HepG2 (cell line): Measurements from ENCODE around the gene CRNKL1. TPM values are rescaled to one million over a fixed set of nuclear protein-coding genes. Genes with fewer than 3 reads are reported as not detected.

Experiments used
- ATAC-seq: fragments of 200-7000 bp; cut with Tn5 transposase; 3 replicates; pipeline ENCODE4 v1.9.1; 2020; ENCODE audit warnings: mild to moderate bottlenecking, moderate library complexity
- BruUV-seq: library from RNA; stranded (reverse); fragments of 400-500 nt; replicated peaks from 2 replicates; lab custom pipeline; 2021; lab: Mats Ljungman, UMichigan
- CTCF ChIA-PET: fragments of 300-600 bp; formaldehyde crosslinking; extraction: SDS; loops from one replicate; lab custom pipeline; 2021; ENCODE audit warnings: low total read pairs, inconsistent platforms, low intra/inter-chr PET ratio; lab: Yijun Ruan, JAX
- POLR2A ChIA-PET: fragments of 350-600 bp; sonication (Branson Sonifier 250); formaldehyde crosslinking; loops from one replicate; lab custom pipeline; 2020; ENCODE audit warnings: antibody characterized with exemption, inconsistent platforms; lab: Yijun Ruan, JAX
- DNase-seq: peaks from one replicate; pipeline ENCODE4 v3.0.0-alpha.2; 2015; ENCODE audit warnings: low spot score
- FAIRE-seq: peaks from 3 replicates; lab custom pipeline; 2011; peaks lifted over from hg19 to GRCh38; lab: Jason Lieb, UNC
- H2AFZ ChIP-seq: one replicate; pipeline ENCODE4 v1.6.1; 2011; ENCODE audit warnings: low read length, inconsistent platforms
- H3K27ac ChIP-seq: fragments of 300-600 bp; 3 replicates; pipeline ENCODE4 v1.8.0; 2011; ENCODE audit warnings: mixed run types, mild to moderate bottlenecking, mixed read lengths, low read length, inconsistent platforms; ENCODE audit not compliant: insufficient read depth; ENCODE audit errors: extremely low read length
- H3K27me3 ChIP-seq, 2 experiments: fragments of 200-600 bp in 1 of 2; 2 replicates in 1 of 2; 3 replicates in 1 of 2; pipeline versions ENCODE4 v1.6.0 to v1.8.0; 2011; ENCODE audit warnings: low read length in 2 of 2, mild to moderate bottlenecking in 2 of 2, moderate library complexity in 2 of 2, inconsistent platforms in 1 of 2; ENCODE audit not compliant: insufficient read depth in 2 of 2, control insufficient read depth in 1 of 2
- H3K36me3 ChIP-seq, 2 experiments: fragments of 200-600 bp in 1 of 2; replicated peaks in 1 of 2; 2 replicates in 1 of 2; 3 replicates in 1 of 2; pipeline versions ENCODE4 v1.5.1 to v1.8.0; 2011; ENCODE audit warnings: low read length in 2 of 2, inconsistent platforms in 1 of 2; ENCODE audit not compliant: insufficient read depth in 2 of 2, control insufficient read depth in 1 of 2
- H3K4me1 ChIP-seq: 2 replicates; pipeline ENCODE4 v1.5.1; 2012; ENCODE audit warnings: low read length, inconsistent platforms; ENCODE audit not compliant: insufficient read depth
- H3K4me2 ChIP-seq: 2 replicates; pipeline ENCODE4 v1.6.0; 2011; ENCODE audit warnings: low read depth, low read length, inconsistent platforms
- H3K4me3 ChIP-seq, 3 experiments: fragments of 200-600 bp in 1 of 3; sonication (generic), shearing (Covaris generic) in 1 of 3; replicated peaks in 1 of 3; 2 replicates each; pipeline ENCODE4 v1.5.1; 2011 to 2016; ENCODE audit warnings: low read length in 3 of 3, inconsistent platforms in 2 of 3, low read depth in 2 of 3, mild to moderate bottlenecking in 2 of 3, control low read depth in 1 of 3, mixed read lengths in 1 of 3; ENCODE audit not compliant: insufficient read depth in 1 of 3
- H3K79me2 ChIP-seq: one replicate; pipeline ENCODE4 v1.6.1; 2011; ENCODE audit warnings: low read length, inconsistent platforms; ENCODE audit not compliant: insufficient read depth
- H3K9ac ChIP-seq: 2 replicates; pipeline ENCODE4 v1.6.0; 2011; ENCODE audit warnings: mild to moderate bottlenecking, low read depth, low read length, inconsistent platforms; ENCODE audit not compliant: insufficient read depth
- H3K9me3 ChIP-seq: 2 replicates; pipeline ENCODE4 v1.5.1; 2012; ENCODE audit warnings: mild to moderate bottlenecking, low read length
- H4K20me1 ChIP-seq: 2 replicates; pipeline ENCODE4 v1.6.0; 2011; ENCODE audit warnings: inconsistent platforms, mild to moderate bottlenecking, low read length, moderate library complexity; ENCODE audit not compliant: insufficient read depth
- NFE2L2 ChIP-seq: fragments of 150-350 bp; IDR thresholded peaks from 2 replicates; pipeline ENCODE4 v1.6.1; 2014; ENCODE audit warnings: low read length
- NFYB ChIP-seq: sonication (generic); formaldehyde crosslinking; IDR thresholded peaks from 2 replicates; pipeline ENCODE4 v1.4.0; 2020; ENCODE audit warnings: missing genetic modification reagents
- RFX3 ChIP-seq: IDR thresholded peaks from 2 replicates; pipeline ENCODE4 v1.6.1; 2016; ENCODE audit warnings: missing biosample characterization, missing genetic modification reagents
- SATB2 ChIP-seq: sonication (generic); formaldehyde crosslinking; IDR thresholded peaks from 2 replicates; pipeline ENCODE4 v1.5.0; 2020; ENCODE audit warnings: missing genetic modification reagents
- ZMAT3 ChIP-seq: sonication (generic); formaldehyde crosslinking; conservative IDR thresholded peaks from 2 replicates; pipeline ENCODE4 v1.7.0; 2021; ENCODE audit warnings: missing genetic modification reagents
- ZNF160 ChIP-seq: sonication (generic); formaldehyde crosslinking; IDR thresholded peaks from 2 replicates; pipeline ENCODE4 v1.8.0; 2022; ENCODE audit warnings: mild to moderate bottlenecking, inconsistent platforms, missing genetic modification reagents
- ZNF34 ChIP-seq: sonication (generic); formaldehyde crosslinking; IDR thresholded peaks from 2 replicates; pipeline ENCODE4 v1.4.0; 2020; ENCODE audit warnings: mild to moderate bottlenecking, missing genetic modification reagents, borderline replicate concordance
- ZNF451 ChIP-seq: sonication (generic); formaldehyde crosslinking; IDR thresholded peaks from 2 replicates; pipeline ENCODE4 v1.5.0; 2020; ENCODE audit warnings: mild to moderate bottlenecking, missing genetic modification reagents
- ZNF567 ChIP-seq: sonication (generic); formaldehyde crosslinking; IDR thresholded peaks from 2 replicates; pipeline ENCODE4 v1.8.1; 2023; ENCODE audit warnings: mild to moderate bottlenecking, missing genetic modification reagents, borderline replicate concordance
- ZNF570 ChIP-seq: sonication (generic); formaldehyde crosslinking; IDR thresholded peaks from 2 replicates; pipeline ENCODE4 v1.4.0; 2020; ENCODE audit warnings: mild to moderate bottlenecking, missing genetic modification reagents, borderline replicate concordance
- ZNF713 ChIP-seq: sonication (generic); formaldehyde crosslinking; IDR thresholded peaks from 2 replicates; pipeline ENCODE4 v1.4.0; 2020; ENCODE audit warnings: mild to moderate bottlenecking, missing genetic modification reagents
- ZNF776 ChIP-seq: sonication (generic); formaldehyde crosslinking; IDR thresholded peaks from 2 replicates; pipeline ENCODE4 v1.4.0; 2020; ENCODE audit warnings: mild to moderate bottlenecking, missing genetic modification reagents
- ZSCAN9 ChIP-seq: IDR thresholded peaks from 2 replicates; pipeline ENCODE4 v1.6.1; 2016; ENCODE audit warnings: borderline replicate concordance
- WGBS: methylation state at CpG from one replicate; pipeline ENCODE4 v1.1.6; 2017; ENCODE audit warnings: low lambda C conversion rate; 5-methylcytosine and 5-hydroxymethylcytosine counted together
- in situ Hi-C: cut with HindIII; loops from 2 replicates; pipeline ENCODE4 v1.10.0; 2017; ENCODE audit warnings: low pct_unique_long_range_greater_than_20kb; ENCODE audit not compliant: extremely low pct_ligation_motif_present
- intact Hi-C: fragments of 100-400 bp; cut with micrococcal nuclease; formaldehyde crosslinking; loops from one replicate; pipeline ENCODE4 v1.10.0; 2022; ENCODE audit not compliant: unreplicated experiment
- polyA plus RNA-seq, 8 experiments: library from polyadenylated mRNA; depleted of rRNA in 3 of 8; stranded (reverse) in 7 of 8; unstranded in 1 of 8; fragments of >200 nt; fragmentation: Illumina TruSeq in 4 of 8; extraction: Trizol in 4 of 8; gene quantifications; 2 replicates each; pipeline versions ENCODE4 v1.2.1 to v1.2.3, GENCODE V29; 2011 to 2016; ENCODE audit warnings: low read depth in 4 of 8, missing spikeins in 1 of 8, mixed read lengths in 1 of 8; ENCODE audit not compliant: insufficient read depth in 1 of 8
- total RNA-seq, 5 experiments: library from RNA; depleted of rRNA; stranded (reverse); fragments of >200 nt; fragmentation: Illumina TruSeq; extraction: Trizol; gene quantifications; 2 replicates each; pipeline ENCODE4 v1.2.3, GENCODE V29; 2016; ENCODE audit warnings: low read depth in 1 of 5
- TF ChIP-seq, protein P1 (sequence below): sonication (generic); formaldehyde crosslinking; IDR thresholded peaks from 2 replicates; pipeline ENCODE4 v1.4.0; 2020; ENCODE audit warnings: mild to moderate bottlenecking, missing genetic modification reagents

CRNKL1 gene
- total and polyA plus RNA-seq, 2 of the 13 experiments (the other 11 are each of a cell fraction or from before 2014, with no cell fraction given): 12.3 to 64.5 TPM

DNA sequence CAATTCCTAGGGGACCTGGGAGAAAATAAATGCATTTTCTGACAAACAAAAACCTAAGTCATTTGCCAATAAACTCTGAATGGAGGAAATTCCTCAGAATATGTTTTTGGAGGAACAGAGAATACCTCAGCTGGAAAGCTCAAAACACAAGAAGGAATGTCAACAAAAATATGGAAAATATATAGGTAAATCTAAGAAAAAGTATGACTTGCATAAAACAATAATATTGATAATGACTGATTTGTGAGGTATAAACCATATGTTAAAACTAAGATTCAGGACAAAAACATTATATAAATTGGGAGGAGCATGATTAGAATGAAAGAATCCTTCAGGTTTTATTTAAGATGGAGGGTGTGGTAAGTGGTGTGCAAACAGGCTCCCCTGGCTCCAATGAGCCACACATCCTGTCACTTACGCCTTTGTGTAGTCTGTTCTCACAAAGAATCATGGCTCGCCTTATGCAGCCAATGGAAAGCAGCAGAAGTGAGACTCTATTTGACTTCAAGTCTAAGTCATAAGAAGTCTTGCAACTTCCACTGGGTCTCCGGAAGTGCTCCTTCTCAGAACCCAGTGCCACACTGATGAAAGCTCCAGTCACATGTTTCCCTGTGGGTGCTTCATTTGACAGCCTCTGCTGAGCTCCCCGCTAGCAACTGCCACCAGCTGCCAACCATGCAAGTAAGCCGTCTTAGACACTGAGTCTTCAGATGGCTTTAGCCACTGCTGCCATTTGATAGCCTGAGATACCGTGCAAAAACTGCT, 8.2 kb upstream of the CRNKL1 start:
- Histone ChIP-seq H3K27ac (no peak overlapping the region), H3K27me3 (0 out of 5 replicates have a peak, but pooled peaks cover 0 to 18% of the 10 kb centered on the region in 2 experiments), H3K9me3 (no peaks in the 10 kb centered on the region), H4K20me1 (no peaks in the 10 kb centered on the region), H3K4me2 (no peak overlapping the region), H3K4me3 (no peak overlapping the region), H3K4me1 (no peaks in the 10 kb centered on the region), H3K9ac (no peak overlapping the region), H2AFZ (no peak overlapping the region), H3K79me2 (no peaks in the 10 kb centered on the region), H3K36me3 (no peaks in the 10 kb centered on the region)
- no TSS peak for BruUV-seq
- in situ Hi-C loops (no loop called here), intact Hi-C loops (no loop called here)
- no peak for ATAC-seq
- ChIA-PET POLR2A (no interaction called here), CTCF (no interaction called here)
- TF ChIP-seq ZNF567 (no peak), NFE2L2 (peak; percentile 66; the same call in 1 of the 2 replicates)
- no peak for DNase-seq
- 37% methylated on average over 6 of the region's 6 CpGs for WGBS
- no peak for FAIRE-seq

DNA sequence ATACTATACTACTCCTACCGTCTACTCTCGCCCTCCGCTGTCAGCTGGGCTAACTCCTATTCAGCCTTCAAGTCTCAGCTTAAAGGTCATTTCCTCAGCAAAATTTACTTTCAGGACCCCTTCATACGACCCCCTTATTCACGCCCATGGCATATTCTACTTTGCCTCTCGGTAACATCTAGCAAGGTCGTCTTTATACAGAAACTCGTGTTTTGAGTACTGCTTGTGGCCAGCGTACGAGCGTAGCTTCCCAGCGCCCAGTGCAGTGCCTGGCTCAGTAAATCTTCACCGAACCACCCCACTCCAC, 546 bp downstream of the CRNKL1 start:
- DNase-seq: no peak
- Histone ChIP-seq H2AFZ (peak overlapping the region; percentile 18), H3K36me3 (peaks cover 17 to 35% of the 10 kb centered on the region in 2 experiments), H3K4me2 (peak overlapping the region; percentile 82), H3K4me3 (peak overlapping the region; percentile 87 to 94 (median 89)), H3K27ac (peak overlapping the region; percentile 84), H3K4me1 (peaks cover 19% of the 10 kb centered on the region), H3K9ac (peak overlapping the region; percentile 87), H3K79me2 (peaks cover 20% of the 10 kb centered on the region), H4K20me1 (no peaks in the 10 kb centered on the region), H3K9me3 (no peaks in the 10 kb centered on the region), H3K27me3 (peaks cover 0 to 4% of the 10 kb centered on the region in 2 experiments; a peak in 2 of 5 replicates)
- peak; percentile 17 for ATAC-seq
- intact Hi-C loops: loop anchor here (1.0 kb wide), 1 partner anchor 34 kb away; the partner anchor contains the start of gene NAA20
- WGBS: 1% methylated on average over 13 of the region's 13 CpGs
- no peak for FAIRE-seq
- CTCF ChIA-PET: no interaction called here
- no TSS peak for BruUV-seq
- in situ Hi-C loops: no loop called here
- POLR2A ChIA-PET: interaction anchor here (0.6 to 2.4 kb wide), 18 partner anchors 9 to 1911 kb away, joined by 3 to 53 read pairs (median 5); partner anchors contain the start of genes KIZ, NAA20, RALGAPA2 and RIN2
- TF ChIP-seq, protein P1, sequence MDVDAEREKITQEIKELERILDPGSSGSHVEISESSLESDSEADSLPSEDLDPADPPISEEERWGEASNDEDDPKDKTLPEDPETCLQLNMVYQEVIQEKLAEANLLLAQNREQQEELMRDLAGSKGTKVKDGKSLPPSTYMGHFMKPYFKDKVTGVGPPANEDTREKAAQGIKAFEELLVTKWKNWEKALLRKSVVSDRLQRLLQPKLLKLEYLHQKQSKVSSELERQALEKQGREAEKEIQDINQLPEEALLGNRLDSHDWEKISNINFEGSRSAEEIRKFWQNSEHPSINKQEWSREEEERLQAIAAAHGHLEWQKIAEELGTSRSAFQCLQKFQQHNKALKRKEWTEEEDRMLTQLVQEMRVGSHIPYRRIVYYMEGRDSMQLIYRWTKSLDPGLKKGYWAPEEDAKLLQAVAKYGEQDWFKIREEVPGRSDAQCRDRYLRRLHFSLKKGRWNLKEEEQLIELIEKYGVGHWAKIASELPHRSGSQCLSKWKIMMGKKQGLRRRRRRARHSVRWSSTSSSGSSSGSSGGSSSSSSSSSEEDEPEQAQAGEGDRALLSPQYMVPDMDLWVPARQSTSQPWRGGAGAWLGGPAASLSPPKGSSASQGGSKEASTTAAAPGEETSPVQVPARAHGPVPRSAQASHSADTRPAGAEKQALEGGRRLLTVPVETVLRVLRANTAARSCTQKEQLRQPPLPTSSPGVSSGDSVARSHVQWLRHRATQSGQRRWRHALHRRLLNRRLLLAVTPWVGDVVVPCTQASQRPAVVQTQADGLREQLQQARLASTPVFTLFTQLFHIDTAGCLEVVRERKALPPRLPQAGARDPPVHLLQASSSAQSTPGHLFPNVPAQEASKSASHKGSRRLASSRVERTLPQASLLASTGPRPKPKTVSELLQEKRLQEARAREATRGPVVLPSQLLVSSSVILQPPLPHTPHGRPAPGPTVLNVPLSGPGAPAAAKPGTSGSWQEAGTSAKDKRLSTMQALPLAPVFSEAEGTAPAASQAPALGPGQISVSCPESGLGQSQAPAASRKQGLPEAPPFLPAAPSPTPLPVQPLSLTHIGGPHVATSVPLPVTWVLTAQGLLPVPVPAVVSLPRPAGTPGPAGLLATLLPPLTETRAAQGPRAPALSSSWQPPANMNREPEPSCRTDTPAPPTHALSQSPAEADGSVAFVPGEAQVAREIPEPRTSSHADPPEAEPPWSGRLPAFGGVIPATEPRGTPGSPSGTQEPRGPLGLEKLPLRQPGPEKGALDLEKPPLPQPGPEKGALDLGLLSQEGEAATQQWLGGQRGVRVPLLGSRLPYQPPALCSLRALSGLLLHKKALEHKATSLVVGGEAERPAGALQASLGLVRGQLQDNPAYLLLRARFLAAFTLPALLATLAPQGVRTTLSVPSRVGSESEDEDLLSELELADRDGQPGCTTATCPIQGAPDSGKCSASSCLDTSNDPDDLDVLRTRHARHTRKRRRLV (CRISPR knock-in tag): 0 out of 2 replicates have a peak, but pooled peaks have one; percentile 50
- TF ChIP-seq RFX3 (CRISPR knock-in tag): no peak
- no peak for TF ChIP-seq SATB2
- 0 out of 2 replicates have a peak, but pooled peaks have one; percentile 12 for TF ChIP-seq ZNF570
- TF ChIP-seq ZMAT3: no peak
- TF ChIP-seq ZNF713 (CRISPR knock-in tag): 0 out of 2 replicates have a peak, but pooled peaks have one; percentile 2
- no peak for TF ChIP-seq ZNF451 (CRISPR knock-in tag)
- no peak for TF ChIP-seq NFYB (CRISPR knock-in tag)
- TF ChIP-seq ZSCAN9 (CRISPR knock-in tag): no peak
- peak; percentile 22; the same call in 1 of the 2 replicates for TF ChIP-seq ZNF776
- 0 out of 2 replicates have a peak, but pooled peaks have one; percentile 7 for TF ChIP-seq ZNF34
- TF ChIP-seq ZNF160 (CRISPR knock-in tag): 0 out of 2 replicates have a peak, but pooled peaks have one; percentile 5
